HL-60/S4 treated with retinoic acid at 250 ng/mL for 4 days and 3 days (cell line): ENCODE measurements around the gene NBEA.

Source experiments
- in situ Hi-C: fragments of 300-500 bp; cut with MboI; formaldehyde crosslinking; loops from 2 replicates; pipeline ENCODE4 v1.7.0; 2022; ENCODE audit warnings: low sequenced_read_pairs

NBEA gene

GRCh38 chr13:35695448-35695770 is 753.3 kb downstream of the NBEA start:
- in situ Hi-C loops, result no loop called here

- in situ Hi-C loops, result no loop called here
Measured at GRCh38 chr13:35697186-35697730, 755.2 kb downstream of the NBEA start.

GRCh38 chr13:35698911-35699576 is 757.0 kb downstream of the NBEA start:
- in situ Hi-C loops, result no loop called here

DNA sequence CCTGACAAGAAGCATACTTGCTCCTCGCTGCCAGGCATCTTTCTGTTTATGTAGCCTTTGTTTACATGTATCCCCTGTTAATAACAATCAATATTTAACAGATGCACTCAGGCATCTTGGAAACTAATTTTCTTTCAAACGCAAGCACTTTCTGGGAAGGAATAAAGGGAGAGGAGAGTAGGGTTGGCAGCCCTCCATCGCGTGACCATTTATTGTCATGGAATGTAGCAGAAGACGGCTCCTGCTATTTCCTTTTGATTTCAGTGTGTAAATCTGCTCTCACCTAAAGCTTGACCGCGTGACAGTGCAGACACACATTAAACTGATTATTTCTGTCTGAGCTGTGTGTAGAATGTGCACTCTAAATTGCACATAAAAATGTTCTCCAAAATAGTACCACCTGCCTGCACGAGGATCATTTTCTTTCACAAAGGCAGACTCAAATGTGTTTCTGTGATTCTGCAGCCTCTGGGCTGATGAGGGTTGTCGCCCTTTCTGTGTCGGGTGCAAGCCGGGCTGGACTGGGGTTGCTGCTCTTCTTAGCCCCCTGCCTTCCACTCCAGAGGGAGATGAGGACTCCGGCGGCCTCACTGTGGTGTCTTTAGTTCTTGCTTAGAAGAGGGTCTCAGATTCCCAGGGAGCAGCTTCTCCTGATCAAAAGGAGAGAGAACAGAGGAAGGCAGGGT is 757.9 kb downstream of the NBEA start:
- in situ Hi-C loops, result no loop called here

- in situ Hi-C loops, result no loop called here
Measured at GRCh38 chr13:35700671-35701070, 758.6 kb downstream of the NBEA start.

- in situ Hi-C loops, result no loop called here
Measured at GRCh38 chr13:35702316-35702715, 760.2 kb downstream of the NBEA start.

GRCh38 chr13:35703061-35703460 is 761.0 kb downstream of the NBEA start:
- in situ Hi-C loops, result no loop called here

DNA sequence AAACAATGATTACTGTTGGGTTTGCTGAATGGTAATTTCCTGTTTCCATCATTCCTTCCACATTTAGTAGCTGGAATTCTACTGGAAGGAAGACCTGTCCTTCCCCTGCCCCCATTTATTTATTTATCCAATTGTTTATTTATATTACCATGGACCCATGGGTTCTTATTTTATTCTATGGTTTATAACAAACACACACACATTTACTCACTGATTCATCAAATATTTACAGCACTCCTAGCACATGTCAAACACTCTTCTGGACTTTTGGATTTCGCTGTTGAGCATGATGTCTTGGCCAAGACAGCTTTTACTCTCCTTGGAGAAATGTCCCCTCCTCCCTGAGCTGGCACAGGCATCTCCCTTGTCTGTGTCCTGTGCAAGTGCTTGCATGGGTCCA is 762.3 kb downstream of the NBEA start:
- in situ Hi-C loops, result no loop called here

GRCh38 chr13:35706281-35706680 is 764.2 kb downstream of the NBEA start:
- in situ Hi-C loops, result no loop called here

DNA sequence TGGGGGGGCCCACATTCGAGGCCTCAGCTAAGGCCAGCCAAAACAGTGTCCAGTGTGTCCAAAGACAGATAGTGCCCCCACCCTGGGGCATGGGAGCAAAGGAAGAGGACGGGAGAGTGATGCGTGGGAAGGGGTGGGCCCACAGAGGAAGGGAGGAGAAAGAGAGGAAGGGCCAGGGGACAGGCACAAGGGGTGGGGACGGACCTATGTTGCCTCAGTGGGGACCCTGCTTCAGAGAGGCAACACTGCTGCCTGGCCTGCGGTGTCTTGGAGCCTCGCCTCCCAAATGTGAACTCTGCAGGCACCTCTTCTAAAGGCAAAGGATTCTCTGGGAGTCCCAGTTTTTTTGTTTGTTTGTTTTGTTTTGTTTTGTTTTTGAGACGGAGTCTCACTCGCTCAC is 764.7 kb downstream of the NBEA start:
- in situ Hi-C loops, result no loop called here

- in situ Hi-C loops, result no loop called here
Measured at GRCh38 chr13:35711909-35712308, 769.8 kb downstream of the NBEA start.

- in situ Hi-C loops, result no loop called here
Measured at GRCh38 chr13:35712907-35713761, 771.1 kb downstream of the NBEA start.

- in situ Hi-C loops, result no loop called here
Measured at GRCh38 chr13:35714121-35714520, 772.1 kb downstream of the NBEA start.

DNA sequence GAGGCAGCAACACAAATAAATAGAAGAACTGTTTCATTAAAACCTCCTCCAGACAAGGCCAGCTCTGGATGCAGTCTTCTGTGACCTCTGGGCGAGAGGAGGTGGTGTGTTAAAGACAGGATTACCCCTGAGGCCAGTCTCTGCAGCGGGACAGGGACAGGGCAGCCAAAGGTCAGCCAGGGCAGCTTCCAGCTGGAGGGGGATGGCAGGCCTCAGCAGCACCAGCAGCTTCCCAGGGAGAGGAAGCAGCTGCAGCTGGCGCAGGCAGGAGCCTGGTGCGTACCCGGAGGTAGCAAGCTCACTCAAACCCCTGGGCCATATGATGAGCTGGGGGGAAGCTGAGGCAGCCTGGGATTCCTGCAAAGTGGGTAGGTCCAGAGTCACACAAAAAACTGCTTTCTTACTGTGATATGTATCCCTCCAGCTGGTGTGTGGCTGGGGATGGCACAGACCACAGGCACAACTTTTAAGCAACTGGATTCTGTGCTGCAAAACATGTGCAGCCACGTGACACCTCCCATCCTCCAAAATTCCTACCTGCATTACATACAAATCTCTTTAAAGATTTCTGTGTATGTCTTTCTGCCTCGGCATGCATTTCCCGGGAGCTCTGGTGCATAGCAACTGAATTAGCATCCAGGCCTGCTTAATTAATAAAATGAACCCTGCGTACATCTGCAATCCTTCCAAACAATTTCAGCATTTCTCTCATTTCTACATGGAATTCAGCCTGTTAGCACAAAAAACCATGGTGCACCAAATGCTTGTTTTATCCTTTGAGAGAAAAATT is 772.7 kb downstream of the NBEA start:
- in situ Hi-C loops, result no loop called here

GRCh38 chr13:35716186-35716585 is 774.1 kb downstream of the NBEA start:
- in situ Hi-C loops, result no loop called here

- in situ Hi-C loops, result no loop called here
Measured at GRCh38 chr13:35716729-35717128, 774.7 kb downstream of the NBEA start.

DNA sequence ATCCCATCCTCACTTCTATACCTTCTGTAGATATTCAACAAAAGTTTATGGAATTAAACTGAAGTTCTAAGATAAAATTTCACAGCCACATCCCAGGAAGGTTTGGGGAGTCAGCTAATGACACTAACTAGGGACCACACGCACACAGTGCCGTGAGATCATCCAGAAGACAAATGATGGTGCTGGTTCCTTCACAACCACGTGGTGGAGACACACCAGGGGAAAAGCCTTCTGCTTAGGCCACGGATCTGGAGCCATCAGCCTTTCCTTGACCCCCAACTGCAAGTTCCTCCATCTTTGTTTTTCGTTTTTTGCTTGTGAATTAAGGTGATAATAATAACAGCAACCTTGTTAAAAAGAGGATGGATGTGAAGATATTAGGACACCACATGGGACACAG is 776.0 kb downstream of the NBEA start:
- in situ Hi-C loops, result no loop called here

GRCh38 chr13:35720290-35720689 is 778.2 kb downstream of the NBEA start:
- in situ Hi-C loops, result no loop called here

DNA sequence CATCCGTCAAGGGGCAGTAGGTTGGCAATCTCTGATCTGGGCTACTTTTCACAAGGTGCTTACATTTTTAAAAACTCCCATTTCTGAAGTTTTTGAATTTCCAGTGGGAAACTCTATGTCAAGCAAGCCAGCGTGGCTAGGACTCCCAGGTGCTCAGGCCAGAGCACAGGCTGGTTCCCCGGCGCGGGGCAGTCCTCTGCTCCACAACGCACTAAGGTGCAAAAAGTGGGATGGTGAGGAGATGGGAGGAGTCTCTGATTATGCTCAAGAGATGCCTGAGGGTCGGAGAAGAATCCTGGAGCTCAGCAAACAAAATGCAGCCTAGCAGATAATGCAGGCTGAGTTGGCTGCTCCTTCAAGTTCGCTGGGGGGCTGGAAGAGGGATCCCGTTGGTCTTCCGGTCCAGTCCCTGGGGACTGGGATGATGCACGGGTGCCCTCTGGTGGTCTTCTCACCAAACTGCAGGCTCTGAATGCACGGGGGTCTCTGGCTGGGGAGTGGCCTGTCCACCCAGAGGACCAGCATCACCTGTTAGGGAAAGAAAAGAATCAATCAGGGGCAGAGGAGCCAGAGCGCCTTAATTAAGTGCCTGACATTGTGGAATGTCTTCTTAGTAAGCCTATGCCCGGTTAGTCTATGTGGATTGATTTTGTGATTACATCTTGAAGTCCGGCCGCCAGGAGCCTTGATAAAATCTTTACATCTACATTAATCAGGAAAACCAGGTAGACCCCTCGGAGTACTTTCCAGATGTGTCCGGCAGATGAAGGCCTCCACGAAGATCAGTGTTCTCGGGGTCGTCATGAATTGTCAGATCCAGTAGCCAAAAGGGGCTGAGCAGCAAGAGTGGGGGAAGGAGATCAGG is 778.9 kb downstream of the NBEA start:
- in situ Hi-C loops, result no loop called here
